Iris pigment epithelial cell (primary cell): ENCODE measurements around the gene SERPINB8.

Source experiments
- DNase-seq: peaks from one replicate; pipeline ENCODE4 v3.0.0-alpha.2; 2011; ENCODE audit warnings: low read depth

The SERPINB8 gene

DNA sequence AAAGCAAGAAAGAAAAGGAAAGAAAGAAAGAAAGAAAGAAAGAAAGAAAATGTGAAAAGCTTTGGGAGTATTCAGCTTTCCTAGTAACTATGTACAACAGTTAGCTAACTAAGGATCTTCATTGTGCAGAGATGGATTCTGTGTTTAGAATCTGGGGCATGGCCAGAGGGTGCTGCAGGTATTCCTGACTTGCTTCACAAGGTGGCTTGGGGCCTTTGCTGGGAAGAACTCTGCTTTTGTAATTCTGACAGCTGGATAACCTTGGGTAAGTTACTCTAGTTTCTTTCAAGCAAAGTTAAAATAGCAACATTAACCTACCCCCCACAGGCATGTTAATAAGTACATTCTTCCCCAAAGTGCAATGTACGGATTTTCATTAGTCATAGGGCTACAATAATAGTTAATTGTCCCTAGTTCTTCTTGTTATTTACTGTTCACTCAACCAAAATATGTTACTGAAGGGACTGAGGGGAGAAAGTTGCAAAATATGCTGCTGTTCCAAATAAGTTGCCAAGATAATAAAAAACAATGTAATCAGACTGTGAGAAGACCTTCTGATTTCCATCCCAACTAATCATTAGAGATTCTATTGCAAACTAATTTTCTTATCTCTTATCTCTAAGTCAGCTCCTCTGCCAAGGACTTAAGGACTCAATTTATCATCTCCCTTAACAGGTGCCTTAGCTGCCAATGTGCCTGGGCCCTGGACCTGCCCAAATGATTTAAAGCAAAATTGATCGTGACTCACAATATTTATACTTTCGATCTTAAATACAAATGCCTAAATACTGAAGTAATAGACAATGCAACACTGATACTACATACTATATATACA is 50.3 kb downstream of the SERPINB8 start:
- DNase-seq = no peak

DNA sequence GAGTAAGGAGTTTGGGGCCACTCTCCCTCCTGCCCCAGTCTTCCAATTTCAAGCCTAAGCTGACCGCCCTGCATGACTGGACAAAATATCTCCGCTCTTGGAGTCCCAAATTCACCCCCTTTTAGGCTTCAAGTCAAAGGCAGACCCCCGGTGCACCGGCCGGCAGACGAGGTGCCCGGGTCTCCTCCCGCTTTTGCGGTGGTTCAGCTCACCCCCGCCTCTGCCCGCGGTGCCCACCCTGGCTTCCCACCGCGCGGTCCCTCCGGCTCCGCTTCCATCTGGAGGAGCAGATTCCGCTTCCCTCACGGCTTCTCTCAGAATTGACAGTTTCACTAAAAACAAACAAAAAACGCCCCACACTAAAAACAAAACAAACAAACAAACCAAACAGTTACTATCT is 56.5 kb downstream of the SERPINB8 start:
- DNase-seq = no peak

DNA sequence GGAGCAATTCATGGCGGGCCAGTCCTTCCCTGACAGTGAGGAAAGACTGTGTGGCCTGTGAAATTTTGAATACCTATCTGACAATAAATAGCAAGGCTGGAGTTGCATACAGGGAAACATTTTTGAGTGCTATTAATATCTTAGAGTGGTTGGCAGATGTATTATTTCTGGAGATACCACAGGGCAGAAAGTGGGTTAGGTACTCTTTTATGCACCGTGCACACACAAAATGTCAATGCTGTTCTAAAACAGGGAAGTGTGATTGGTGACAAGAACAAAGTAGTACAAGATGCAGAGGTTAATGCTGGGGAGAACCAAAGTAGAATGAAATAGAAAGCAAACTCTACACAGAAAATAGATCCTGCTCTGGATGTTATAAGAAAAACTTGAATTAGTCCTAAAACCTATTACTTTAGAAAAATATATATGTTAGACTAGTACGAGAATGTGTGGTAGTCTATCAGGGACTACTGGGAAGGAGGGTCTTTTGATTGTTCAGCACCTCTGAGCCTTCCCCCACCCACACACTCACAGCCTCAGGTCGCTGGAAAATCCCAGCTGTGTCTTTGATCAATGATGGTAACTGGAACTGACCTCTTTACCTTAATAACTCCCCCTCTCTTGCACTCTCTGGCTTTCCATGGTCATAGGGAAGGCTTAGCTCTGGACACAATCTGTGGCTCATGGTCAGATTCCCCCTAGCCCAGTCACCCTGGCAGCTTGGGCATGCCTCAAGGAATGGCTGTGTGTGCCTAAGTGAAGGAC is 58.2 kb downstream of the SERPINB8 start:
- no peak for DNase-seq

DNA sequence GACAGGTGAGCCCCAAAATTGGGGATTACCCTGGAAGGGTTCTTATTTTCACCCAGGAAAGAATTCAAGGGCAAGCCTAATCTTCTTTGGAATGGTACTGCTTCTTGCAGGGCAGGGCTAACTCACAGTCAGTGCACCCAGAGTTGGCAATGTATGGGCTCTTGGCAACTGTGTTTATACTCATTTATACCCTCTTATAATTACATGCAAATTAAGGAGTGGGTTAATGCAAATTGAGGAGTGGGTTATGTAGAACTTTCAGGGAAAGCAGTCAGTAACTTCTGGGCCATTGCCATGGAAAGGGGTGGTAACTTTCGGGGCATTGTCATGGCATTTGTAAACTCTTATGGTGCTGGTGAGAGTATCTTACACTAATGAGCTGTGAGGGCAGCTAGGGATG is 59.2 kb downstream of the SERPINB8 start:
- no peak for DNase-seq

DNA sequence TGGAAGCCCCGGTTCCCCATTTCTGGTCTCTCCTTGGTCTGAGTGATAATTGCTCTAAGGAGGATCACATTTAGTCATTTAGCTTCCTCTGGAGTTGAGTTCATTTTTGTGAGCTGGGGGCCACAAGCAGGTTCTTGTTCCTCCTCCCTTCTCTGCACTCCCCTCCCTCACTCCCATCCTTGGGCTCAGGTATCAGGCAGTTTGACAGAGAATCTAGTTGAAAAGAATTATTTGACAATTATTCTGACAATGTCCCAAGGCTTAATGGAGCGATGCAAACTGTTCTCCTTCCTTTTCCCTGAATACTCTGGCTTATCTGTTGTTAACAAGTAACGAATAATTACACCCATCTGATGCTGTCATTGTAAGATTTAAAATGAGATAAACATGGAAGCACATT is 61.5 kb downstream of the SERPINB8 start:
- no peak for DNase-seq

DNA sequence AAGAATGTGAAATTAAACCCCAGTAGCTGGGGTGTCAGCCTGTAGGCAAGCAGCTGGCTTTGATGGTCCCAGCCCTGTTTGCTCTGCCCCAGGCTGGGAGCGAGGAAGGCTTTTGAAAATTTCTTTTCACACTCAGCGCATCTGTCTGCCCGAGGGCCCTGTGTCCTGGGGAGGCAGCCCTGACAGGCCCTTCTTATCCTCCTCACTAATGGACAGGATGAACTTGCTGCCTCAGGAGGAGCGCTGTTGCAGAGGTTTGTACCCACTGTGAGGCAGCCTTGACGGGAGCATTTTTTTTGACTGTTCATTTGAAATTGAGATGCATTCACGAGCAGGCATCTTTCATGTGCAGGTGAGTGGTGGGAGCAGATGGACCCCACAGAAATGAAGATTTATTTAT is 62.4 kb downstream of the SERPINB8 start:
- no peak for DNase-seq

DNA sequence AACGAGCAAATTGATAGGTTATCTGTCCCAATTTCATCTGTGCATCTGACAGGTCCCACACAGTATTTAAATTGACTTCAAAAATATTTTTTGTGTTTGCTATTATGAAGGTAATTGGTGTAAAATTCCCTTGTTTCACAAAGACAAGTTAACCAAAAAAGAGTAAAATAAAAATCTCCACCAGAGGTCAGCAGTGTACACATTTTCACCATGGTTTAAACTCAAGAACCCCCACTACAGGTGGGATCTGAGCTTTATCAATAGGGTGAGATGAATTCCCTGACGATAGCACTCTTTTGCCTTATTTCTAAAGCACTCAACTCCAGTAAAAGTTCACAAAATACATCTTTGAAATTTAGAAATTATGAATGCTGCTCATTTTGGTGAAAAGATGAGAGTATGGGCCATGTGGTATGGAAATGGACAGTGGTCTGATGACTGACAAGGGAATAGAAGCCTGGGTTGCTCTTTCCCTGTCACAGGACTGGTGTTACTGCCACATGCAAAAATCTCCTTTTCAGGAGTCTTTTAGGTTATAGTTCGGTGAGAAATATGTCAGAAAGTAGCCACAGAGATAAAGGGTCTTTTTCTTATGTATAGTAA is 68.0 kb downstream of the SERPINB8 start:
- DNase-seq = peak; percentile 16
